Stimulated activated effector memory CD8-positive, alpha-beta T cell treated with anti-CD3 and anti-CD28 coated beads, Interleukin-12 subunit alpha, Interleukin-12 subunit beta, amount 100 ng/mL, for 72 hours (primary cell): ENCODE data around the gene PDHA1.

ENCODE experiments used
- ATAC-seq: fragments of 150-1000 bp; cut with Tn5 transposase; 2 replicates; pipeline ENCODE4 v1.10.0; 2021
- DNase-seq, 2 donors: peaks; one replicate each; pipeline ENCODE4 v3.0.0; 2021 to 2022; ENCODE audit warnings: low spot score in 2 of 2
- H3K27ac Mint-ChIP-seq: one replicate; pipeline ENCODE4 v1.8.0; 2022; ENCODE audit warnings: mild to moderate bottlenecking, mixed read lengths
- H3K36me3 Mint-ChIP-seq: one replicate; pipeline ENCODE4 v1.8.0; 2022; ENCODE audit warnings: mild to moderate bottlenecking, mixed read lengths
- H3K4me1 Mint-ChIP-seq: one replicate; pipeline ENCODE4 v1.8.0; 2022; ENCODE audit warnings: mixed read lengths
- H3K4me3 Mint-ChIP-seq: one replicate; pipeline ENCODE4 v1.8.0; 2022; ENCODE audit warnings: mild to moderate bottlenecking, mixed read lengths
- H3K9me3 Mint-ChIP-seq: one replicate; pipeline ENCODE4 v1.8.0; 2022; ENCODE audit warnings: mixed read lengths

Gene PDHA1

GRCh38 chrX:19392703-19393102 lies 49.0 kb downstream of the PDHA1 start:
- Mint-ChIP-seq H3K4me3 (no peak overlapping the region), H3K36me3 (no peaks in the 10 kb centered on the region), H3K4me1 (no peaks in the 10 kb centered on the region), H3K9me3 (no peaks in the 10 kb centered on the region), H3K27ac (no peak overlapping the region)
- no peak for ATAC-seq
- no peak for DNase-seq

GRCh38 chrX:19403696-19404095 lies 60.0 kb downstream of the PDHA1 start:
- Mint-ChIP-seq H3K9me3 (no peaks in the 10 kb centered on the region), H3K4me1 (no peaks in the 10 kb centered on the region), H3K36me3 (no peaks in the 10 kb centered on the region), H3K27ac (no peak overlapping the region), H3K4me3 (no peak overlapping the region)
- ATAC-seq (no peak), DNase-seq (no peak)

- no peak for ATAC-seq
- Mint-ChIP-seq H3K36me3 (no peaks in the 10 kb centered on the region), H3K27ac (no peak overlapping the region), H3K9me3 (no peaks in the 10 kb centered on the region), H3K4me3 (no peak overlapping the region), H3K4me1 (no peaks in the 10 kb centered on the region)
- DNase-seq: no peak
These were observed 66.5 kb downstream of the PDHA1 start for GRCh38 chrX:19410259-19410658.
